Omental fat pad (tissue), 4 donors: ENCODE results near the gene CAMSAP2. TPM values are rescaled to one million over a fixed set of nuclear protein-coding genes. Genes with fewer than 3 reads are reported as not detected.

Experiments used
- ATAC-seq: fragments of 150-250 bp; one replicate; pipeline ENCODE4 v1.9.1; 2016; ENCODE audit warnings: mild to moderate bottlenecking, moderate library complexity; ENCODE audit not compliant: low FRiP score
- DNase-seq: peaks from one replicate; pipeline ENCODE4 v3.0.0-alpha.2; 2019; ENCODE audit warnings: low spot score
- total RNA-seq, 4 donors: library from RNA; depleted of rRNA; stranded (reverse); fragments of >200 nt; gene quantifications; one replicate each; pipeline ENCODE4 v1.1.0, GENCODE V29; 2016
- TF ChIP-seq, protein P1 (sequence below), 3 donors: fragments of 450-650 bp; IDR thresholded peaks; one replicate each; pipeline ENCODE4 v1.5.1; 2016 to 2017; ENCODE audit warnings: antibody characterized with exemption in 3 of 3, mild to moderate bottlenecking in 3 of 3, moderate library complexity in 2 of 3

The CAMSAP2 gene
- total RNA-seq, 4 donors from 2014 or later: 37.2 to 65.2 (median 44.5) TPM

DNA sequence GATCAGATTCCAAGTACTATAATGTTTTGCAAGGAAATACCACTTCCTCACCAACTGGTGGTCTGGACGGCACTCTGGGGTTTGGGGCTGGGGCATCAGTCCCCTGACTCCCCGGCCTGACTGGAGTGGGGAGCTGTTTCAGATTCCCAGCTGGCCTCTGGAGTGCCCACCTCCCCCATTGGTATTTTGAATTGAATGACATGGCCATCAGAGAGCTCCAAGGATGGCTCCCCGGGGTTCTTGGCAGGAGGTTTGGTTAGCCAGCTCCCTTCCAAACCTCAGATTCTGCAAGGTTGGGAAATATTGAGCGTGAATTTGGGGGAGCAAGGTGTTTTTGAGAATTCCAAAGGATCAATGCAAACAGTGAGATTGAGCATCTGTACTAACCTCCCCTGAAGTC is 153.9 kb downstream of the CAMSAP2 start:
- no peak for DNase-seq
- TF ChIP-seq, protein P1, sequence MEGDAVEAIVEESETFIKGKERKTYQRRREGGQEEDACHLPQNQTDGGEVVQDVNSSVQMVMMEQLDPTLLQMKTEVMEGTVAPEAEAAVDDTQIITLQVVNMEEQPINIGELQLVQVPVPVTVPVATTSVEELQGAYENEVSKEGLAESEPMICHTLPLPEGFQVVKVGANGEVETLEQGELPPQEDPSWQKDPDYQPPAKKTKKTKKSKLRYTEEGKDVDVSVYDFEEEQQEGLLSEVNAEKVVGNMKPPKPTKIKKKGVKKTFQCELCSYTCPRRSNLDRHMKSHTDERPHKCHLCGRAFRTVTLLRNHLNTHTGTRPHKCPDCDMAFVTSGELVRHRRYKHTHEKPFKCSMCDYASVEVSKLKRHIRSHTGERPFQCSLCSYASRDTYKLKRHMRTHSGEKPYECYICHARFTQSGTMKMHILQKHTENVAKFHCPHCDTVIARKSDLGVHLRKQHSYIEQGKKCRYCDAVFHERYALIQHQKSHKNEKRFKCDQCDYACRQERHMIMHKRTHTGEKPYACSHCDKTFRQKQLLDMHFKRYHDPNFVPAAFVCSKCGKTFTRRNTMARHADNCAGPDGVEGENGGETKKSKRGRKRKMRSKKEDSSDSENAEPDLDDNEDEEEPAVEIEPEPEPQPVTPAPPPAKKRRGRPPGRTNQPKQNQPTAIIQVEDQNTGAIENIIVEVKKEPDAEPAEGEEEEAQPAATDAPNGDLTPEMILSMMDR (IDR thresholded peaks at IDR 0.05): no peak
- ATAC-seq: no peak

DNA sequence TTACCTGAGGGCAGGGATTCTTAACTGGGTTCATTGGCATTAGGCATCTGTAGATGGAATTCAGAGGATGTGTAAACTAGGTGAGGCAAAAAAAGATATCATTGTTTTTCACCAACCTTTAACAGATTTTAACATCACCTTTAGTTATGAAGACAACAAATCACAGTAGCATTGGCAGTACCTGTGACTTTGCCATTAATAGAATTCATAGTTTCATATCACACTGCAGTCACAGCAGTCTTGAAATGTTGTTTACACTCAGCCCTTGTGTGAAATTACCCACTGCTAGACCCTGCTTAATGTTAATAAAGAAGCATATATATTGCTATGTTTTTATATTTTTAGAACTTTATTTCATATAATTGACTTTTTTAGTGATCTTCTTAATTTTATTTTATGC is 154.3 kb downstream of the CAMSAP2 start:
- TF ChIP-seq, protein P1 (IDR thresholded peaks at IDR 0.05): no peak
- ATAC-seq: no peak

DNA sequence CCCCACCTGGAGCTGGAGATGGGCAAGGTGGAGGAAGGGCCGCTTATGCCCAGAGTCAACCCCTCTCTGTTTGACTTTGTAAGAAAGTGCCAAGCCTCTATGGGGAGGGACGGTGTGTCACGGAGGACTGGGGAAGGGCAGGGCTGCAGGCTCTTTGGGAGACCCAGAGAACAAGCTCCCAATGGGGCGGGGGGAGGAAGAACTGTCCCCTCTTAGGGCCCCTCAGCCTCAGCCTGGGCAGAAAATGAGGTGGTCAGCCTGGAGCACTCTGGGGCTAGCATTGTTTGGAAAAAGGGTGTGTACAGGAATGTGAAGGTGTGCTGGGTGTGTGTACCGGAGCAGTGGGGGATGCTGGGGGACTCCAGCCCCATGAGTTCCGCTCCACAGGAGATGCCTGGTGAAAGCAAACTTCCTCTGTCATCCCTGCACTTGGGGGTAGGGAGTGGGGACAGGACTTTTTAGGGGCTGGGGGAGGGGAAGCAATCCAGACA is 154.8 kb downstream of the CAMSAP2 start:
- no peak for DNase-seq
- no peak for ATAC-seq
- TF ChIP-seq, protein P1 (IDR thresholded peaks at IDR 0.05): no peak

More for the DNA sequence above, 154.3 kb downstream of the CAMSAP2 start:
- DNase-seq: no peak

DNA sequence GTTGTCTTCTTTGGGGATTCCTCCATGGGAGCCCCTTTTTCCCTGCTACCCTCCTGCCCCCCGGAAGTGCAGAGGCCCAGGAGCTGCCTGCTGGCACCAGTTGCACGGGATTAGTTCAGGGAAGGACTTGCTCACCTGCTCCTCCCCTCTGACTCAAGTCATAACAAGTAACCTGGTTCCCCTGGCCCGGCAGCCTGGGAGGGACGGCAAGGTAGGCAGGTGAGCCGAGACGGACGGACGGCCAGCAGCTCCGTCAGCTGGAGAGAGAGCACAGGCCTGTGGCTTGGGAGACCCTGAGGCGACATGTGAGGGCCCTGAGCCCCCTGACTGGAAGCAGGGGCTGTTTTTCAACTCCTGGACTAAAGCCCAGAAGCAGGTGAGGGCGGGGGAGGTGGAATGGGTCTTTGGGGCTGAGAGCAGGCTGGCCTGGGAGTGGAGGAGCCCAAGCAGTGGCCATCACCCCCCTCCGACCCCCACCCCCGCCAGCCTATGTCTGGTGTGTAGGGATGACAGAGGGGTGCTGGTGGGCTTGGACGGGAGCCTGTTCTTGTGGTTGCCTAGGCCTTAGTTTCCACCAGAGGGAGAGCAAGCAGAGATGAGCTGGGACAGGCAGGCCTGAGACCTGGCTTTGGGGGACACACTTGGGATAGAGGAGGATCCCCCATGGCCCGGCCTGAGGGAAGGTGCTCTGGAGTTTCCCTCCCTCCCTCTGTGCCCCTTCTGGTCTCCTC is 156.2 kb downstream of the CAMSAP2 start, which contains the start of gene INAVA:
Gene INAVA (plus strand): TSS at position 189 of the 731 bp plus-strand sequence. CDS start 3,501 bp downstream, outside the sequence.
- TF ChIP-seq, protein P1 (IDR thresholded peaks at IDR 0.05): no peak
- ATAC-seq (no peak), DNase-seq (no peak)

DNA sequence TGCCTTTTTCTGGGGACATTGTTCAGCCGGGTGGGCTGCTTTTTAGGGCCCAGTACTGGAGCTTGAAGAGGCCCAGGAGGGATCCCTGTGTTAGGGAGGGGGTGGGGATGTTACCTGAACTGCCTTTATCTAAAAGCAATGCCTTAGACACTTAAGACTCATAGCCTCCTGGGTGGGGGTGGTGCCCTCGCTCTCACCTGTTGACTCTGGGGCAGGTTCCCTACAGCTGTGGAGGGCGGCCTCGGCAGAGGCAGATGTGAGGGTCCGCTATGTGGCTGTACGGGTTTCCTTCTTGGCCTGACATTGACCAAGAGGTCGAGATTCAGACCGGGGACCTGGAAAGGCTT is 156.7 kb downstream of the CAMSAP2 start:
- ATAC-seq (no peak), DNase-seq (no peak)
- TF ChIP-seq, protein P1 (IDR thresholded peaks at IDR 0.05): no peak

DNA sequence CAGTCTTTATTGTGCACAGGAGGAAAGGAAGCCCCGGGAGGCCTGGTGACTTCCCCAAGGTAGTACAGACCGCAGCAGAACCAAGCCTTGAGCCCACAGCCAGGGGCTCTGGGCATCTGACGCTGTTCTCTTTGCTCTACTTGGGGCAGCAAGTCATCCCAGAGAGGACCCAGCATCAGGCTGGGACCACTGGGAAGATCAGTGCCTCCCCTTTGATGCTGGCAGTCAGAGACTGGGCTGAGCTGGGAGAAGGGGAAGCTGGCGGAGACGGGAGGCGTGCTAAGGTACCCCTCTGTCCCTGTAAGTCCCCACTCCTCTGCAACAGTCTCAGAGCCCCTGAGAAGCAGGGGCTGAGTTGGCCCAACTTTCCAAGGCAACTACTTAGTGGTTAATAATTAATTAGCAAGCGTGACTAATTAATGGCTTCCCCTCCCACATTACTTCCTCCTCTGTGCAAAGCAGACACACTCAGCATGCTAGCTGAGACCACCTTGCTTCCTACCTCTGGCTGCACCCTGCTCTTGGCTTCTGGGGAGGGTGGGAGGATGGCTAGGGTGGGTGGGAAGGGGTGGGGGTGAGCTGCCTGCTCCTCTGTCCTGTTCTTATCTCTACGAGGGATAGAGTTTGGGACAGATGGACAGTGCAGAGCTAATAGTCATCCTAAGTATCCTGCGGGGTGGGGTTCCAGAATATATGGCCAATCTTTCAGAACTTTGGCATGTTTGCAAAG is 157.3 kb downstream of the CAMSAP2 start:
- TF ChIP-seq, protein P1 (IDR thresholded peaks at IDR 0.05): no peak
- ATAC-seq: no peak
- DNase-seq: no peak
